ENCODE results near the gene ARHGAP29.

DNA sequence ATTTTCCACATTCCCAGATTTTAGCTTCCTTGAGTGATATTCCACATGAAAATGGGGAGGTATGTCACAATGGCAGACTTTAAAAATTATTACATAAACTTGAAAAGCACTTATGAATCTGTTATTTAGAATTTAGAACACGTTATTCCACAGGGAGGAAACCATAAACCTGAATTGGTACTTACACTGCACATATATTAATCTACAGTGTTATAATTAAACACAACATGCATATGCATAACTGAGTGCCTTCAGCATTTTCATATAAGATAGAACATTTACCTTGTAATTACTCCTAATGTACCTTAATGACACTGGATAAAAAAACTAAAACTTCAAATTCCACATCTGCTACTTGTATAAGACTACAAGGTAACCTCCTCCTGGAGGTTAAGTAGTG lies 9.8 kb downstream of the ARHGAP29 start:
- TF ChIP-seq POLR2AphosphoS5 (IDR thresholded peaks at IDR 0.05): no peak
- TF ChIP-seq, protein P1, sequence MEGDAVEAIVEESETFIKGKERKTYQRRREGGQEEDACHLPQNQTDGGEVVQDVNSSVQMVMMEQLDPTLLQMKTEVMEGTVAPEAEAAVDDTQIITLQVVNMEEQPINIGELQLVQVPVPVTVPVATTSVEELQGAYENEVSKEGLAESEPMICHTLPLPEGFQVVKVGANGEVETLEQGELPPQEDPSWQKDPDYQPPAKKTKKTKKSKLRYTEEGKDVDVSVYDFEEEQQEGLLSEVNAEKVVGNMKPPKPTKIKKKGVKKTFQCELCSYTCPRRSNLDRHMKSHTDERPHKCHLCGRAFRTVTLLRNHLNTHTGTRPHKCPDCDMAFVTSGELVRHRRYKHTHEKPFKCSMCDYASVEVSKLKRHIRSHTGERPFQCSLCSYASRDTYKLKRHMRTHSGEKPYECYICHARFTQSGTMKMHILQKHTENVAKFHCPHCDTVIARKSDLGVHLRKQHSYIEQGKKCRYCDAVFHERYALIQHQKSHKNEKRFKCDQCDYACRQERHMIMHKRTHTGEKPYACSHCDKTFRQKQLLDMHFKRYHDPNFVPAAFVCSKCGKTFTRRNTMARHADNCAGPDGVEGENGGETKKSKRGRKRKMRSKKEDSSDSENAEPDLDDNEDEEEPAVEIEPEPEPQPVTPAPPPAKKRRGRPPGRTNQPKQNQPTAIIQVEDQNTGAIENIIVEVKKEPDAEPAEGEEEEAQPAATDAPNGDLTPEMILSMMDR (IDR thresholded peaks at IDR 0.05): no peak
- no peak for TF ChIP-seq EP300 (IDR thresholded peaks at IDR 0.05)

Data from sigmoid colon (tissue), 4 donors.